Upper lobe of left lung (tissue), 4 donors: ENCODE results near the gene PRRG2.

ENCODE experiments used
- CTCF ChIP-seq, 6 experiments: fragments of 450-650 bp in 4 of 6; fragments of 200-600 bp in 2 of 6; sonication (generic) in 2 of 6; IDR thresholded peaks; one replicate each; pipeline ENCODE4 v1.5.1; 2016 to 2019; ENCODE audit warnings: antibody characterized with exemption in 6 of 6
- EP300 ChIP-seq, 4 donors: sonication (generic); formaldehyde crosslinking; IDR thresholded peaks; one replicate each; pipeline ENCODE4 v1.5.1; 2017; ENCODE audit warnings: antibody characterized with exemption in 4 of 4, control low read depth in 2 of 4
- POLR2A ChIP-seq, 4 donors: fragments of 450-650 bp; IDR thresholded peaks; one replicate each; pipeline ENCODE4 v1.5.1; 2016 to 2017; ENCODE audit warnings: antibody characterized with exemption in 4 of 4, mild to moderate bottlenecking in 2 of 4
- POLR2AphosphoS5 ChIP-seq, 2 donors: sonication (generic); formaldehyde crosslinking; IDR thresholded peaks; one replicate each; pipeline ENCODE4 v1.5.1; 2017; ENCODE audit warnings: antibody characterized with exemption in 2 of 2

- TF ChIP-seq EP300 (IDR thresholded peaks at IDR 0.05) (no peak), POLR2AphosphoS5 (IDR thresholded peaks at IDR 0.05) (no peak), CTCF (IDR thresholded peaks at IDR 0.05) (no peak), POLR2A (IDR thresholded peaks at IDR 0.05) (no peak)
Measured at GRCh38 chr19:49536921-49537462, 44.1 kb upstream of the PRRG2 start.
